Peyer's patch (tissue), 4 donors: Measurements from ENCODE around the gene SNX33. TPM values are rescaled to one million over a fixed set of nuclear protein-coding genes. Genes with fewer than 3 reads are reported as not detected.

ENCODE experiments used
- DNase-seq, 3 donors: peaks; one replicate each; pipeline ENCODE4 v3.0.0-alpha.2; 2017 to 2019
- H3K27ac ChIP-seq, 4 donors: fragments of 200-600 bp; sonication (generic); one replicate each; pipeline ENCODE4 v1.5.1; 2016 to 2019
- H3K27me3 ChIP-seq, 2 donors: fragments of 200-600 bp; sonication (generic); one replicate each; pipeline ENCODE4 v1.5.1; 2019
- H3K36me3 ChIP-seq, 3 donors: fragments of 200-600 bp; sonication (generic); one replicate each; pipeline ENCODE4 v1.5.1; 2016 to 2019
- H3K4me1 ChIP-seq, 4 donors: fragments of 200-600 bp; sonication (generic); one replicate each; pipeline ENCODE4 v1.5.1; 2016 to 2019
- H3K4me3 ChIP-seq, 4 donors: fragments of 200-600 bp; sonication (generic); 1 replicate in 3 of 4; 2 replicates in 1 of 4; pipeline ENCODE4 v1.5.1; 2016 to 2019; ENCODE audit warnings: mild to moderate bottlenecking in 1 of 4
- H3K9me3 ChIP-seq, 4 donors: fragments of 200-600 bp; sonication (generic); one replicate each; pipeline ENCODE4 v1.5.1; 2016 to 2019; ENCODE audit warnings: mild to moderate bottlenecking in 1 of 4
- CTCF ChIP-seq, 6 experiments: fragments of 450-650 bp in 4 of 6; fragments of 200-600 bp in 2 of 6; sonication (generic) in 1 of 6; IDR thresholded peaks; one replicate each; pipeline ENCODE4 v1.5.1; 2017 to 2019; ENCODE audit warnings: antibody characterized with exemption in 6 of 6, mild to moderate bottlenecking in 3 of 6, moderate library complexity in 1 of 6
- POLR2A ChIP-seq, 2 donors: fragments of 450-650 bp; IDR thresholded peaks; one replicate each; pipeline ENCODE4 v1.5.1; 2017; ENCODE audit warnings: antibody characterized with exemption in 2 of 2, mild to moderate bottlenecking in 2 of 2, moderate library complexity in 2 of 2
- total RNA-seq, 4 donors: library from RNA; depleted of rRNA; stranded (reverse); fragments of >200 nt; gene quantifications; one replicate each; pipeline ENCODE4 v1.1.0, GENCODE V29; 2016

SNX33 gene
- total RNA-seq, 4 donors from 2014 or later = 35.5 to 53.7 (median 49.5) TPM

DNA sequence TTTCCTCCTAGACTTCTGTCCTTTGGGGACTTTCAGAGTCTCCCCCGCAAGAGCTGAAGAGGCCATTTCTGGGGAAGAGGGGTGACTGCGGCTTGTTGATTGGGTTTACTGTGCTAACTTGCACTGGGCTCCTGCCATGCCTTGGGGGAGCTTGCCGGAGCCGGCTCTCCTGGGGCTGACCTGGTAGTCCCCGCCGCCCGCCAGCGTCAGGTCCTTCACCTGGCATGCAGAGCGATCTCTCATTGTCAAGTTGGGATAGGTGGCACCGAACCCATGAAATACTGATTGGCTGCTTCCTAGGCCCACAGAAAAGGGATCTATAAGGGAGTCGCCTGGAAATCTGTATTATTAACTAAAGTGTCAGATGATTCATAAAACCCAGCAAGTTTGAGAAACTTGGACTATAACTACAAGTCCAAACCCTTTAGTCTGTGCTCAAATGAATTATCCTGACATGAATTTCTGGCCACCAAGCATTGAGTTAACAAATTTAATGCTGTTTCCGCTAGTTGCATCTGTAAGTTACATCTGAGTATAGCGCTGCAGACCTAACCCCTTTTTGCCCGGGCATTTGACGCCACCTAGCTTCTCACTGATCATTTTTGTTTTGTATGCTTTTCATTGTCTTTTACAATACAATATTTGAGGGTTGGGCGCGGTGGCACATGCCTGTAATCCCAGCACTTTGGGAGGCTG lies 7.1 kb upstream of the SNX33 start:
- H3K9me3 ChIP-seq = no peaks in the 10 kb centered on the region
- peak in 2 of 3 donors; percentile 44 to 69 for DNase-seq
- TF ChIP-seq CTCF (IDR thresholded peaks at IDR 0.05) (peak; percentile 11 to 45 (median 27)), POLR2A (IDR thresholded peaks at IDR 0.05) (no peak)

GRCh38 chr15:75641179-75641503 lies 6.6 kb upstream of the SNX33 start:
- peak overlapping the region in 3 of 4 donors; percentile 94 to 97 (median 96) for H3K27ac ChIP-seq
- TF ChIP-seq CTCF (IDR thresholded peaks at IDR 0.05) = no peak
- no peak for TF ChIP-seq POLR2A (IDR thresholded peaks at IDR 0.05)

More for the DNA sequence above, 7.1 kb upstream of the SNX33 start:
- Histone ChIP-seq H3K4me1 (peaks cover 0 to 35% (median 15%) of the 10 kb centered on the region in 4 donors), H3K27ac (peak overlapping the region; percentile 94 to 97 (median 96)), H3K36me3 (no peaks in the 10 kb centered on the region), H3K4me3 (peak overlapping the region; percentile 81 to 91 (median 81)), H3K27me3 (no peaks in the 10 kb centered on the region)

DNA sequence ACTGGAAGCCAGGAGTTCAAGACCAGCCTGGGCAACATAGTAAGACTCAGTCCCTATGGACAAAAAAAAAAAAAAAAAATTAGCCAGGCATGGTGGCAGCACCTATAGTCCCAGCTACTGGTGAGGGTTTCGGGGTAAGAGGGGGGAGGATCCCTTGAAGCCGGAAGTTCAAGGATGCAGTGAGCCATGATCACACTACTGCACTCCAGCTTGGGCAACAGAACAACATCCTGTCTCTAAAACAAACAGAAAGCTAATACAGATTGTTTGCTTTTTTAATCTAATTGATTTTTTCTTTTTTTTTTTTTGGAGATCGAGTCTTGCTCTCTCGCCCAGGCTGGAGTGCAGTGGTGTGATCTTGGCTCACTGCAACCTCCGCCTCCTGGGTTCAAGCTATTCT lies 6.1 kb upstream of the SNX33 start:
- TF ChIP-seq POLR2A (IDR thresholded peaks at IDR 0.05) (no peak), CTCF (IDR thresholded peaks at IDR 0.05) (no peak)
- H3K4me3 ChIP-seq = no peak overlapping the region
- no peaks in the 10 kb centered on the region for H3K36me3 ChIP-seq
- H3K4me1 ChIP-seq = peaks cover 0 to 37% (median 15%) of the 10 kb centered on the region in 4 donors
- H3K27ac ChIP-seq = no peak overlapping the region
- no peak for DNase-seq
- no peaks in the 10 kb centered on the region for H3K9me3 ChIP-seq
- H3K27me3 ChIP-seq = no peaks in the 10 kb centered on the region

More at GRCh38 chr15:75641179-75641503, 6.6 kb upstream of the SNX33 start:
- H3K36me3 ChIP-seq = no peaks in the 10 kb centered on the region
- peaks cover 0 to 37% (median 15%) of the 10 kb centered on the region in 4 donors for H3K4me1 ChIP-seq
- no peak for DNase-seq
- no peaks in the 10 kb centered on the region for H3K27me3 ChIP-seq
- H3K9me3 ChIP-seq = no peaks in the 10 kb centered on the region
- peak overlapping the region in 2 of 4 donors; percentile 81 for H3K4me3 ChIP-seq

DNA sequence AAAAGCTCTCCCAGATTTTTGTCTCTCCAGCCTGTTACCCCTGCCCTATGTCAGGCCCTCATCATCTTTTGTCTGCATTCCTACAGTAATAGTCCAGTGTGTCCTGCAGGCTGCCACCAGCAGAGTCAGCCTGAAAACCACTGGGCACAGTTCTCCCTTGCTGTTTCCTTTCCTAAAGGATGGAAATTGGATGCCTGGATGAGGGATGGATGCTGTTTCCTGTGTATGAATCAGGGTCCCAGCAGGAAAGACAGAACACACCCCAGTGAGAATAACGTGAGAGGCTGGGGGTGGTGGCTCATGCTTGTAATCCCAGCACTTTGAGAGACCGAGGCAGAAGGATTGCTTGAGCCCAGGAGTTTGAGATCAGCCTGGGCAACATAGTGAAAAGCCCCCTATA lies 3.3 kb upstream of the SNX33 start:
- DNase-seq = no peak
- Histone ChIP-seq H3K27me3 (no peaks in the 10 kb centered on the region), H3K4me3 (no peak overlapping the region), H3K4me1 (peaks cover 0 to 28% (median under 1%) of the 10 kb centered on the region in 4 donors), H3K27ac (no peak overlapping the region), H3K36me3 (no peaks in the 10 kb centered on the region), H3K9me3 (no peaks in the 10 kb centered on the region)
- TF ChIP-seq CTCF (IDR thresholded peaks at IDR 0.05) (no peak), POLR2A (IDR thresholded peaks at IDR 0.05) (no peak)

DNA sequence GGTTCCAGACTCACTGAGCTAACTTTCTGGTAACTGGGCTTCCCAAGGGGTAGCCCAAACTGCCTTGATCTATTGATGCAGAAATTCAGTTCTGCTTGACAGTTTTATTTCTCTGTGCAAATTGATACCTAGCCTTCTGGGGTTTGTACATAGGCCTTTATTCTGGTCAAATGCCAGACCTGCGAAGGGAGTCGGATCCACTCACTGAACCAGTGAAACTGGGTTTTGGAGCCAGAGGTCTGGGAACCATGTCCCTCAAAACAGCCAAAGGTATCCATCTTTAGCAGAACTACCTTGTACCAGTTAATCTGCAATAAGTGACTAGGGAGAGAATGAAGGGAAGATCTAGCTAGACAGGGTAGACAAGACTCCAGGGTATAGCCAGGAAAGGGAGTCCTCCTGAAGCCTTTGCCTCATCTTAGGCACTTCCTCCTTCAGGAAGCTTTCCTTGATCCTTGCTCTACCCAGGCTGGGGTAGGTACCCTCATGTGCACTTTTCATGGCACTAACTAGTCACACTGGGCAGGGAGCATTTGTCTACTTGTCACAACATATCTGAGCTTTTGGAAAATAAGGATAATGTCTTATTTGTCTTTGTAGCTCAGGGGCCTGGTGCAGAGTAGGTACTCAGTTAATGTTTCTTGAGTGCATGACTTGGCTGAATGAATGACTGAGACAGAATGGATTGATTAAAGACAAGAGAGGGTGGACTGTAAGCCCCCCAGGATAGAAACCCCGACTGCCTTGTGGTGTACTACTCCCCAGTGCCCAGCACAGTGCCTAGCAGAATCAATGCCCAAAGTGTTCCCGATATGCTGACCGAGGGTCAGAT lies 1.4 kb upstream of the SNX33 start:
- Histone ChIP-seq H3K36me3 (no peaks in the 10 kb centered on the region), H3K4me1 (peaks cover 0 to 40% (median 0%) of the 10 kb centered on the region in 4 donors), H3K4me3 (peak overlapping the region; percentile 72 to 82 (median 78)), H3K9me3 (no peaks in the 10 kb centered on the region), H3K27ac (peak overlapping the region; percentile 77 to 96 (median 88)), H3K27me3 (no peaks in the 10 kb centered on the region)
- no peak for TF ChIP-seq CTCF (IDR thresholded peaks at IDR 0.05)
- TF ChIP-seq POLR2A (IDR thresholded peaks at IDR 0.05) = no peak
- DNase-seq = no peak
